Measurements from ENCODE around the gene RNU1-2.
"Not testable (repeated sequence)": the region's sequence is repeated elsewhere in the genome, so short reads cannot be mapped to it uniquely, and the experiment has no call there.

DNA sequence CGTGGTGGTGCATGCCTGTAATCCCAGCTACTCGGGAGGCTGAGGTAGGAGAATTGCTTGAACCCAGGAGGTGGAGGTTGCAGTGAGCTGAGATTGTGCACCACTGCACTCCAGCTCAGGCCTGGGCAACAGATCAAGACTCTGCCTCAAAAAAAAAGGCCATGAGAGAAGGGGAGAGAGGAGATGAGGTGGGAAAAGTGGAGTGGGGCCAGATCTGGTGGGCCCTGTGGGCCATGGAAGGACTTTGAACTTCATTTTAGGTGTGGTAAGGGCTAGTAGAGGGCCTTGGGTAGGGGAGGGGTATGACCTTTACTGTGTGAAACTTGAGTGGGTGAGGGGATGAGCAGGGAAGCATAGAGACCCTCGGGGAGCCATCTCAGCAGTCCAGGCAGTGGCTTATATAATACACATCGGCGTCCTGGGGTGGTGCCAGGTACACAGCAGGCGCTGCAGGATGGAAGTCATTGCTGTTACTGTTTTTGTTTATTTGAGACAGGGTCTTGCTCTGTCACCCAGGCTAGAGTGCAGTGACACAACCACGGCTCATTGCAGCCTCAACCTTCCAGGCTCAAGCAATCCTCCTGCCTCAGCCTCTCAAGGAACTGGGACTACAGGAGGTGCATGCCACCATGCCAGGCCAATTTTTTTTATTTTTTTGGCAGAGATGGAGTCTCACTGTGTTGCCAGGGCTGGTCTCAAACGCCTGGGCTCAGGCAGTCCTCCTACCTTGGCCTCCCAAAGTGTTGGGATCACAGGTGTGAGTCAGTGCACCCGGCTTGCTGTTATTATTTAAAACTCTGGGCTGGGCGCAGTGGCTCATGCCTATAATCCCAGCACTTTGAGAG, 20.5 kb downstream of the RNU1-2 start:
- TF ChIP-seq, protein P1, sequence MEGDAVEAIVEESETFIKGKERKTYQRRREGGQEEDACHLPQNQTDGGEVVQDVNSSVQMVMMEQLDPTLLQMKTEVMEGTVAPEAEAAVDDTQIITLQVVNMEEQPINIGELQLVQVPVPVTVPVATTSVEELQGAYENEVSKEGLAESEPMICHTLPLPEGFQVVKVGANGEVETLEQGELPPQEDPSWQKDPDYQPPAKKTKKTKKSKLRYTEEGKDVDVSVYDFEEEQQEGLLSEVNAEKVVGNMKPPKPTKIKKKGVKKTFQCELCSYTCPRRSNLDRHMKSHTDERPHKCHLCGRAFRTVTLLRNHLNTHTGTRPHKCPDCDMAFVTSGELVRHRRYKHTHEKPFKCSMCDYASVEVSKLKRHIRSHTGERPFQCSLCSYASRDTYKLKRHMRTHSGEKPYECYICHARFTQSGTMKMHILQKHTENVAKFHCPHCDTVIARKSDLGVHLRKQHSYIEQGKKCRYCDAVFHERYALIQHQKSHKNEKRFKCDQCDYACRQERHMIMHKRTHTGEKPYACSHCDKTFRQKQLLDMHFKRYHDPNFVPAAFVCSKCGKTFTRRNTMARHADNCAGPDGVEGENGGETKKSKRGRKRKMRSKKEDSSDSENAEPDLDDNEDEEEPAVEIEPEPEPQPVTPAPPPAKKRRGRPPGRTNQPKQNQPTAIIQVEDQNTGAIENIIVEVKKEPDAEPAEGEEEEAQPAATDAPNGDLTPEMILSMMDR (IDR thresholded peaks at IDR 0.05) = not testable (repeated sequence)
- not testable (repeated sequence) for TF ChIP-seq POLR2A, EP300 (IDR thresholded peaks at IDR 0.05)

All from ovary (tissue), 3 donors.